Suprapubic skin (tissue), 4 donors: ENCODE measurements around the gene ASCC2.

Experiments used
- CTCF ChIP-seq, 2 donors: fragments of 200-600 bp in 1 of 2; fragments of 450-650 bp in 1 of 2; sonication (generic) in 1 of 2; IDR thresholded peaks; one replicate each; pipeline ENCODE4 v1.5.1; 2016 to 2019; ENCODE audit warnings: antibody characterized with exemption in 2 of 2, mild to moderate bottlenecking in 1 of 2, moderate library complexity in 1 of 2
- POLR2A ChIP-seq, 2 donors: fragments of 450-650 bp; IDR thresholded peaks; one replicate each; pipeline ENCODE4 v1.6.1; 2017; ENCODE audit warnings: antibody characterized with exemption in 2 of 2, mild to moderate bottlenecking in 2 of 2, moderate library complexity in 2 of 2
- POLR2AphosphoS5 ChIP-seq, 3 donors: sonication (generic); formaldehyde crosslinking; IDR thresholded peaks; one replicate each; pipeline ENCODE4 v1.6.1; 2017; ENCODE audit warnings: antibody characterized with exemption in 3 of 3

- TF ChIP-seq CTCF (IDR thresholded peaks at IDR 0.05) = no peak
- peak in 1 of 2 donors; percentile 39 for TF ChIP-seq POLR2A (IDR thresholded peaks at IDR 0.05)
- peak in 1 of 3 donors; percentile 20 for TF ChIP-seq POLR2AphosphoS5 (IDR thresholded peaks at IDR 0.05)
Measured at GRCh38 chr22:29837741-29838598, at the start of gene ASCC2.
